ENCODE data around the gene PRDM1.

The PRDM1 gene

DNA sequence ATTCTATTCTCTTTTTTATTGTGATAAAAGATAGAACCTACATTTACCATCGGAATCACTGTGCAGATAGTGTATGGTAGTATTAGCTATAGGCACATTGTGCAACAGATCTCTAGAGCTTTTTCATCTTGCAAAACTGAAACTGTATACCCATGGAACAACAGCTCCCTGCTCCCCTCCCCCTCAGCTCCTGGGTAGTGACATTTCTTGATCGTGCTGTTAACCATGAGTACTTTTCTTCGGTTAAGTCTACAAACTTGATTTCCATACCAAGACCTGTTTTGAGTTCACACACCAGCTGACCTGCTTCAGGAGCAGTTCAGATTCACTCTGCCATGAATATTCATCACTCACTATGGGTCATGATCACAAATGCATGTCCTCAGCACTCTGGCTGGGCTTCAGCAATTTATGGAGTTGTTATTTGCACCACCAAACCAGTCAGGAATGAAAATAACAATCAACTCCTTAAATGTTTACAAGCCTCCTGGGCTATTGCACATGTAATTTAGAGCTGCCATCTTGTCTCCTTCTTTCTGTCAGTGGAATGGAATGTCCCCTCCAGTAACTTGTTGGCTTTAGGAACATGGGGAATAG is 32.8 kb downstream of the PRDM1 start:
- no peak for DNase-seq

- DNase-seq: no peak
Measured at GRCh38 chr6:106119546-106119945, 33.4 kb downstream of the PRDM1 start.

DNA sequence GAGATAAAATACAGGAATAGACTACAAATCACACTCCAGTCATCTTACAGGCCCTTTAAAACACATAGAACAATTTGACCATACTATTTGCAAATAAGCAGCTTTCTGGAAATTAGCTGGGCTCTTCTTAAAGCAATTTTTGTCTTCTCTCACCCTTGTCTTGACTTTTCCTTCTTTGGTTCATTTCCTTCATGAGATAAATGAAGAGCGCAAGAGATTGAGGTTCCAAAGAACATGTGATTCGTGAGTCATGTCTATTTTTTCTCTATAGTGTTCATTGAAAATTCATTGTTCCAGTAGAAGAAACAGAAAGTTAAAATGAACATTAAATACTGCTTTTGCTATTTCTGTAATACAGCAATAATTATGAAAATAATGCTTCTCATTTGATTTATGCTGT is 33.9 kb downstream of the PRDM1 start:
- DNase-seq: no peak

GRCh38 chr6:106120406-106120805 is 34.3 kb downstream of the PRDM1 start:
- DNase-seq: no peak

DNA sequence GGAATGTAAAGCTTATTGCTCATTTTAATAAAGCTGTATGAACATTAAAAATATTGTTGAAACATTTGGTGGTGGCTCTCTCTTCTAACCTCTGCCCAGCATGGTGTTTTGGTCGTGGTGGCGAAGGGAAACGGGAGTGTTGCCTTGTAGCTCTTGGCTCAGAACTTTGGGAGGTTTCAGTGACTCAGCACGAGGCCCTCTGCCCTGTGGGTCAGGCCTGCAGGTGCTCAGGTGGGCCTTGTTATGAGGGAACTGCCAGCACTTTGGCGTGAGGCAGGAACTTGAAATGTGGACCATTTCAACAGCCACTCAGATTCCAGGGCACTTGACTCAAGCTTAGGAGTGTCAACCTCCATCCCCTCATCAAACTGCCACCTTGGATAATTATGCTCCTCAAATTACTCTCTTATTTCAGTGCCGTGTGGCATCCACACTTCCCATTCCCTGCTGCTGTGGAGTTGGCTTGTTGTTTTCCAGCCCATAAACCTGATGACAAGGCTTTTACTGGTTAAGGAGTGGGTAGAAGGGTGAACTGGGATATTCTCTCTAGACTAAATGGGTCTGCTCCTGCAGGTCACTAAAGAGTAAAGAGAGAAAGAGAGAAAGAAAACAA is 36.3 kb downstream of the PRDM1 start:
- DNase-seq: no peak

GRCh38 chr6:106122938-106123656 is 37.0 kb downstream of the PRDM1 start:
- no peak for DNase-seq

GRCh38 chr6:106124015-106124414 is 37.9 kb downstream of the PRDM1 start:
- no peak for DNase-seq

DNA sequence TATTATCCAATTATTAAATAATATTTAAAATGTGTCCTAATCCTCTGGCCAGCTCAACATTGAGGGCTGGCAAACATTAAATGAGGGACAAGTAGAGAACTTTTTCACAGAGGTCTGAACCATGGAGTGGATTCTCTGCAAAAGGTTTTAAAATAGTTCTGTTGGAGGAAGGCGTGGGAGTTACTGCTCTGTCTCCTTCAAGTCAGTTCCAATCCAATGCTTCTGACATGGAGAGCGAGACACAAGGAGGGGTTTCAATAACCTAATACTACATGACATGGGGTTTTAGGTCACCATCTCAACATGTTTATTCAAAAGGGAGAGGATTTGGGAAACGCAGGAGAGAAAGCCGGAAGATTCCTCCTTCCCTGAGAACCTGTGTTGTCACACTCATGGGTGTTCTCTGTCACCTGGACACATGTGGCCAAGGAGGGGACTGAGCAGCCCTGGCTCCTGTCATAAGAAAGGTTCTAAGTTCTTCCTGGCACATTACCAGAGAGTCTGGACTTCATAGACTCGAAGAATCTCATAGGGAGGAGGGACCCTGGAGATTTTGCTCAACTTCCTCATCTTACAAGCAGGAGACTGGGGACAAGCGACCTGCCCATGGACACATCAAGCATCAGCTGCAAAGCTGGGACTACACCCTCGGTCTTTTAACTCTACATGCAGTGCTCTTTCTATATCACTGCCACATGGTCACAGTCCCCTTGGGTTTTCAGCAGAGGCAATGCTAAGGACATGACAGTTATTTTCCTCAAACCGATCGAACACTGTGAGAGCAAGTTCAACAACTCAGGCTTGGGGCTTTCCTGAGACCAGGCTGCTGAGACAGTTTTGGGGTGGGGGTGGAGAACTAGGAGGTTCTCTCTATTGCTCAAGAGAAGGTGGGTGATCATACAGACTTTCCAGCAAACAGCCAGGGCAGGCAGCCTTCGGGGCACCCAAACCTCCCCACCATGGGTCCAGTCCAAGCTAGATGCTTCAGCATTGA is 38.6 kb downstream of the PRDM1 start:
- no peak for DNase-seq

- DNase-seq: no peak
Measured at GRCh38 chr6:106125925-106126435, 39.8 kb downstream of the PRDM1 start.

DNA sequence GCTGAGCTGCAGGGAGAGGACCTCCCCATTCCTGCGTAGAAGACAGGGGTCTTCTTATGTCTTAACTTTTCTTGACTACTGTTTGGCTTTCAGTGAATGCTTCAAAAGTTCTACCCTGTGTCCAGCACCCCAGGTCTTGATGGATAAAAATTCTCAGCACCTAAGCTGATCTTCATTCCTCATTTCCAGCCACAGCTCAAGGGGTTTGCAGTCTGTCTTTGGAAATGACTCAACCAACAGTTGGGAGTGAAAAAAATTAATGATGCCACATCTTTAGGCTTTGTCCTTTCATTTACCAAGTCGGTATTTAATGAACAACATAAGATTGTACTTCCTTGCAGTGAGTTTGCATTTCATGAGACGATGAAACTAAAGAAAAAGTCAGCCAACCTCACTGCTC is 40.3 kb downstream of the PRDM1 start:
- DNase-seq: no peak

DNA sequence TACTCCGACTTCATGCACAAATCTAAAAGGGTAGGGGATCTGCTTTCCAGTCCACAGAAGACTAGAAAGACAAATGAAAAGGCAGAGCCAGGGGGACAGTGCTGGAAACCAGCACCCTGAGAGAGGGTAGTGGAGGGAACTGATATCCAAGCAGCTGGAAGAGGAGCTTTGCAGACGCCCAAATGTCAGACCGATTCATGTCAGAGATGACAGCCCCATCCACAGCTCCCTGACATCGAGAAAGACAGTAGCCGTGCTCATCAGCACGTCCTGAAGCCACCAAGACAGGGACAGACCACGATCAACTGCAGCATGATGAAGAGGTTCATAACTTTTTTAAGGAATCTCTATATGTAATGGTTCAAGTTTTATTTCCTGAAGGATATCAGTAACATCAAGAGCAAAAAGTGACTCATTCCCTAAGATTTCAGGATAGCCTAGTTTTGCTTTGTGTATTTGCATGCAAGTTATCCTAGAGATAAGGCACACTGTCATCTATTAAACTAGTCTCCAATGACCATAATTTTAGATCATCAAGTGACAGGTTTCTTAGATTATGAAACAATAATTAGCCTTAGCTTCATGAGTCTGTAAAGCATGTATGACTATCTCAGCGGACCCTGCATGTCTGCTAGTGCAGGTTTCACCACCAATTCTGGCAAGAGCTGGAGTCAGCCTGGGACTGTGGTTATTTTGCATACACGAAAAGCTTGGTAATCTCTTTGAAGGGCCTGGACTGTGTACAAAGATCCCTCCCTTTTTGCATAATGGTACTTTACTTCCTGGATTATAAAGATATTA is 43.0 kb downstream of the PRDM1 start:
- no peak for DNase-seq

DNA sequence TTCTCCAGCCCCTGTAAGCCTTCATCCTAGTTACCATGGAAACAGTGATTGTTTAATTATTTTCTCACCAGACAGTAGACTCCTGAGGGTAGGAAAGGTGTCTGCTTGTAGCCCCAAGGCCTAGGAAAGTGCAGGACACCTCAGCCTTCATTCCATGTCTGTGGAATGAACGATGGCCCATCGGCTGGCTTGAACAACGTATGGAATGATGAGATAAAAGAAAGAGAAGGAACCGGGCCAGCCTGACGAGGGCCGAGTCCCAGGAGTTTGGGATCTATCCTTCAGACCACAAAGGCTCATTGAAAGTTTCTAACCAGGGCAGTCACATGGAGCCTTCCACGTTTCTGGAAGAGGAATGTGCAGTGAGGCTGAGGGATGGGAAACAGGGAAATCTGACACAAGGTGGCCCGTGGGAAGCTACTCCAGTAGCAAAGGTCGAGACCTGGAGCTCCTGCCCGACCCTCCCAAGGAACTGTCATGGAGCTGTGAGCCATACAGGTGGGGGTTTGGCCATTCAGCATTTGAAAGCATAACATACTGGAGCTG is 46.1 kb downstream of the PRDM1 start:
- DNase-seq: no peak

DNA sequence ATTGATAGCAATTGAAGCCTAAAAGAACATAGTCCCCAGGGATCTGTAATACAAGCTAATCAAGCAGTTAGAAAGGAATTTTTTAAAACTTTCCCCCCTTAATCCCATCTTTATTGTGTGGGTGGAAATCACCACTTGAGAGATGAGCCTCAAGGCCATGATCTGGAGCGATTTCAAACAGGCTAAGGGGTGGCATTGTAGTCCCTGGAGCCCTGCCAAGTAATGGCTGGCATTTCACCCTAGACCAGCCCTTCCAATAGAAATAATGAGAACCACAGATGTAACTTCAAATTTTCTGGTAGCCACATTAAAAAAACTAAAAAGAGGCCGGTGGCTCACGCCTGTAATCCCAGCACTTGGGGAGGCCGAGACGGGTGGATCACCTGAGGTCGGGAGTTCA is 46.9 kb downstream of the PRDM1 start:
- no peak for DNase-seq

GRCh38 chr6:106134087-106134770 is 48.1 kb downstream of the PRDM1 start:
- no peak for DNase-seq

DNA sequence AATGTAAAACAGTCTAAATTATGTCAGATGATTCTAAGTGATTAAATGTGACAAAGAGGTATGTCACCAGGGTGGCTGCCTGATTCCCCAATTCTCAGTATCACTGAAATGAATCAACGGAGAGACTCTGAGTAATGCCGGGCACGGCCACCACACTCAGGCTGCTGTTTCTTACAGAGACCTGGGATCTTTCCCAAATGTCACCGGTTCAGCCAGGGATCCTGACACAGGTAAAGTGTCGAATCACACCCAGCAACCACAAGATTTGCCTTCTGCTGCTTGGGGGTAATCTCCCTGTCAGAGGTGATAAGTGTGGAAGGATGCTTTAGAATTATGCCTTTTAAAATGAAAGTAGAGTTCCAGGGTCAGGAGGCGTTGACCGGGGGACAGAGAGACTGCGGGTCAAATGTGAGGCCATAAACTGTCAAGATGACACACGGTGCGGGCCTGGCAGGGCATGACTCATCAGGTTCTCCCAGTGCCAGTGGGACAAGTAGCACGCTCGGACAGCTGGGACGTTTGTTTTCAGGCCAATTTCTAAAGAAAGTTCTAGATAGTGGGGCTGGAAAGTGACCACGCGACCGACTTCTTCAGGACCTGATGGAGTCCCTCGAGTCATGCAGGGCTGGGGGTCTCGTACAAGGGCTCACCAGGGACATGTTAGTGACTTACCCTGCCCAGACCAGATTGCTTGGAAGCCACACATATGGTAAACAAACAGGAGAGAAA is 48.9 kb downstream of the PRDM1 start:
- no peak for DNase-seq

DNA sequence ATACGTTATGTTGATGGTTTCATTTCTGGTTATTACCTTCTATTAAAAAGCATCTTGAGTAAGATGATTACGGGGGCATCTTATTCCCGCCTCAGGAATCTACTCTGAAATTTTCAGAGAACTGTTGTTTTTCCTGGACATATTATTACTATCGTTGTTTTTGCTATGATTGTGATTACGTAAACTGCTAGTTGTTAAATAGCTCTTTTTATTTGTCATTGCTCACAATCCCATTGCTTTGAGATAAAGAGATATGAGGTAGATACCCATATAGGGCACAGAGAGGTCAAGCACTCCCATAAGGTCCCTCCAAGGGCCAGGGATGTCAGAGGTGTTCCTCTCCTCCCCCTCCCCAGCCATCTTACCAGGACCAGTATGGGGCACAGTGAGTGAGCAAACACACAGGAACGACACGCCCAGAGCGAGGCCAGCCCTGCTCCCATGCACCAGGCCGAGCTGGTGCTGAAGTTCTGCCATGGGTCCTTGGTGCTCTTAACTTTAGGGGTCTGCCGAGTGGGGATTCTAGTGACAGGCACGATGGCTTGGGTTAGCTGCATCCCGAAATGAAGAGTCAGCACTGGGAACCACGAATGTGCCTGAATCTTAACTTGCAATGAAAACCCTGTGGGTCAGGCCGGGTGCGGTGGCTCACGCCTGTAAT is 49.9 kb downstream of the PRDM1 start:
- no peak for DNase-seq

DNA sequence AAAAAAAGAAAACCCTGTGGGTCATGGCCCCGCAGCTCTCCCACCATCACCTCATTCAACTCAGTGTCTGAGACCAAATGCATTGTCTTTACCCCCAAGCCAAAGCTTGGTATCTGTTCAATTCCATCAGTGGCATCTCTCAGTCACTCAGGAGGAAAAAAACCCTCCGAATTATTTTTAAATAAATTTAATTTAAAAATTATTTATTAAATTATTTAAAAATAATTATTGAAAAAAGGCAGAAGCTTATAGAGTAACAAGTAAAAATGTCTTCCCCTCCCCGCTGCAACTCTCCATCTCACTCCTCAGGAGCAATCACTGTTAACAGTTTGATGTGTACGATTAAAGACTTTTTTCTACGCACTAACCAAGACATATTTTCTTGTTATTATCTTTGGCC is 50.7 kb downstream of the PRDM1 start:
- no peak for DNase-seq

DNA sequence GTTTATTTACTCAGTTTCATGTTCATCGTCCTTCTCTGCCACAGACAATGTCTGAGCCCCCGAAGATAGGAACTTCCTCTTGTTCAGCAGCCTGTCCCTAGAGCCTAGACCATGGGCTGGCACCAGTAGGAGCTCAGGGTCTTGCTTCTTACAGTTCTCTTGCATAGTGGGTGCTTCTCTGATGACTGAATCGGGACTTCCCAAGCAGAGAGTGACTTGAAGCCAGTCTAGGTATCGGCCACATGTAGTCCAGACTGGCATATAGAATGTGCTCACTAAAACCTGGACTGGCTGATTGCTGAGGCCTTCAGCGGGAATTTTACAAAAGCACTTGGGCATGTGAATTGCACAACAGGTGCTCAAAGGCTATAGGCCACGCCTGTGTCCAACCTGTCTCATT is 52.0 kb downstream of the PRDM1 start:
- no peak for DNase-seq

- no peak for DNase-seq
Measured at GRCh38 chr6:106141441-106142237, 55.5 kb downstream of the PRDM1 start.

Measured in SIG-M5 (cell line).